ENCODE measurements around the gene ZCCHC4.

The ZCCHC4 gene

GRCh38 chr4:25377572-25378436 is 65.2 kb downstream of the ZCCHC4 start:
- TF ChIP-seq SIN3A (IDR thresholded peaks at IDR 0.05; ENCODE audit: borderline replicate concordance, insufficient read depth, low read length) (no peak), TAF1 (IDR thresholded peaks at IDR 0.05; ENCODE audit: borderline replicate concordance, insufficient read depth, low read length) (no peak), POLR2AphosphoS5 (IDR thresholded peaks at IDR 0.05; ENCODE audit: low read depth, low read length) (no peak), FOXP2 (optimal IDR thresholded peaks at IDR 0.05; ENCODE audit: borderline replicate concordance, extremely low read depth, extremely low read length, insufficient read depth) (no peak), REST (IDR thresholded peaks at IDR 0.05; ENCODE audit: insufficient read depth in 1 of 2, low read depth in 2 of 2, low read length in 2 of 2) (no peak)

- TF ChIP-seq TAF1 (IDR thresholded peaks at IDR 0.05; ENCODE audit: borderline replicate concordance, insufficient read depth, low read length): no peak
- no peak for TF ChIP-seq SIN3A (IDR thresholded peaks at IDR 0.05; ENCODE audit: borderline replicate concordance, insufficient read depth, low read length)
- TF ChIP-seq FOXP2 (optimal IDR thresholded peaks at IDR 0.05; ENCODE audit: borderline replicate concordance, extremely low read depth, extremely low read length, insufficient read depth): no peak
- TF ChIP-seq REST (IDR thresholded peaks at IDR 0.05; ENCODE audit: insufficient read depth in 1 of 2, low read depth in 2 of 2, low read length in 2 of 2): no peak
- TF ChIP-seq POLR2AphosphoS5 (IDR thresholded peaks at IDR 0.05; ENCODE audit: low read depth, low read length): no peak
Measured at GRCh38 chr4:25378437-25378743, 65.8 kb downstream of the ZCCHC4 start.

GRCh38 chr4:25379591-25379990 is 67.0 kb downstream of the ZCCHC4 start:
- no peak for TF ChIP-seq REST (IDR thresholded peaks at IDR 0.05; ENCODE audit: insufficient read depth in 1 of 2, low read depth in 2 of 2, low read length in 2 of 2)
- no peak for TF ChIP-seq SIN3A (IDR thresholded peaks at IDR 0.05; ENCODE audit: borderline replicate concordance, insufficient read depth, low read length)
- TF ChIP-seq TAF1 (IDR thresholded peaks at IDR 0.05; ENCODE audit: borderline replicate concordance, insufficient read depth, low read length): no peak
- no peak for TF ChIP-seq POLR2AphosphoS5 (IDR thresholded peaks at IDR 0.05; ENCODE audit: low read depth, low read length)
- no peak for TF ChIP-seq FOXP2 (optimal IDR thresholded peaks at IDR 0.05; ENCODE audit: borderline replicate concordance, extremely low read depth, extremely low read length, insufficient read depth)

GRCh38 chr4:25383647-25384046 is 71.1 kb downstream of the ZCCHC4 start:
- TF ChIP-seq TAF1 (IDR thresholded peaks at IDR 0.05; ENCODE audit: borderline replicate concordance, insufficient read depth, low read length) (no peak), FOXP2 (optimal IDR thresholded peaks at IDR 0.05; ENCODE audit: borderline replicate concordance, extremely low read depth, extremely low read length, insufficient read depth) (no peak), SIN3A (IDR thresholded peaks at IDR 0.05; ENCODE audit: borderline replicate concordance, insufficient read depth, low read length) (no peak)

- TF ChIP-seq REST (IDR thresholded peaks at IDR 0.05; ENCODE audit: insufficient read depth in 1 of 2, low read depth in 2 of 2, low read length in 2 of 2): no peak
- TF ChIP-seq SIN3A (IDR thresholded peaks at IDR 0.05; ENCODE audit: borderline replicate concordance, insufficient read depth, low read length): no peak
- no peak for TF ChIP-seq POLR2AphosphoS5 (IDR thresholded peaks at IDR 0.05; ENCODE audit: low read depth, low read length)
- TF ChIP-seq TAF1 (IDR thresholded peaks at IDR 0.05; ENCODE audit: borderline replicate concordance, insufficient read depth, low read length): no peak
- TF ChIP-seq FOXP2 (optimal IDR thresholded peaks at IDR 0.05; ENCODE audit: borderline replicate concordance, extremely low read depth, extremely low read length, insufficient read depth): no peak
Measured at GRCh38 chr4:25386926-25387325, 74.4 kb downstream of the ZCCHC4 start.
